ACC112 (cell line): ENCODE measurements around the gene SLIT3.
A peak's percentile ranks its signal among the peaks of the same experiment; 100 is the strongest.
"Not testable (repeated sequence)": the region's sequence is repeated elsewhere in the genome, so short reads cannot be mapped to it uniquely, and the experiment has no call there.

ENCODE experiments used
- H2AFZ ChIP-seq: fragments of 200-600 bp; sonication (generic); one replicate; pipeline ENCODE4 v1.6.0; 2017; ENCODE audit warnings: antibody characterized with exemption, low read length; ENCODE audit not compliant: unreplicated experiment
- H3K27ac ChIP-seq: fragments of 200-600 bp; sonication (generic); 2 replicates; pipeline ENCODE4 v1.5.1; 2014; ENCODE audit warnings: low read depth, mild to moderate bottlenecking, antibody characterized with exemption, low read length, moderate library complexity
- H3K27me3 ChIP-seq: fragments of 200-600 bp; sonication (generic); 2 replicates; pipeline ENCODE4 v1.6.1; 2014; ENCODE audit warnings: mild to moderate bottlenecking, antibody characterized with exemption, low read length, moderate library complexity, mixed read lengths; ENCODE audit not compliant: insufficient read depth
- H3K36me3 ChIP-seq: fragments of 200-600 bp; sonication (generic); 2 replicates; pipeline ENCODE4 v1.6.1; 2016; ENCODE audit warnings: mild to moderate bottlenecking, antibody characterized with exemption, low read length, moderate library complexity, mixed read lengths; ENCODE audit not compliant: insufficient read depth
- H3K4me1 ChIP-seq: fragments of 200-600 bp; sonication (generic); one replicate; pipeline ENCODE4 v1.6.1; 2016; ENCODE audit warnings: low read length, mixed read lengths; ENCODE audit not compliant: insufficient read depth, unreplicated experiment, control insufficient read depth
- H3K4me3 ChIP-seq: fragments of 200-600 bp; sonication (generic); 2 replicates; pipeline ENCODE4 v1.5.1; 2014; ENCODE audit warnings: mild to moderate bottlenecking, low read depth, low read length
- H3K79me2 ChIP-seq: fragments of 200-600 bp; sonication (generic); one replicate; pipeline ENCODE4 v1.6.0; 2016; ENCODE audit warnings: low read length; ENCODE audit not compliant: control insufficient read depth, unreplicated experiment, insufficient read depth

Gene SLIT3

DNA sequence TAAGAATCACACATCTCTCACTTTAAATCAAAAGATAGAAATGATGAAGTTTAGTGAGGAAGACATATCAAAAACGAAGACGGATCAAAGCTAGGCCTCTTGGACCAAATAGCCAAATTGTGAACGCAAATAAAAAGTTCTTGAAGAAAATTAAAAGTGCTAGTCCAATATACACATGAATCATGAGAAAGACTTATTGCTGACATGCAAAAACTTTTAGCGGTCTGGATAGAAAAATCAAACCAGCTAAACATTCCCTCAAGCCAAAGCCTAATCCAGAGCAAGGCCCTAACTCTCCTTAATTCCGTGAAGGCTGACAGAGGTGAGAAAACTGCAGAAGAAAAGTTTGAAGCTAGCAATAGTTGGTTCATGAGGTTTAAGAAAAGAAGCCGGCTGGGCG is 557.3 kb downstream of the SLIT3 start:
- H3K27ac ChIP-seq: no peak overlapping the region
- H3K36me3 ChIP-seq: no peaks in the 10 kb centered on the region
- H3K27me3 ChIP-seq: no peaks in the 10 kb centered on the region
- no peak overlapping the region for H3K4me3 ChIP-seq
- no peak overlapping the region for H2AFZ ChIP-seq
- H3K4me1 ChIP-seq: peaks cover 2% of the 10 kb centered on the region
- H3K79me2 ChIP-seq: no peaks in the 10 kb centered on the region

DNA sequence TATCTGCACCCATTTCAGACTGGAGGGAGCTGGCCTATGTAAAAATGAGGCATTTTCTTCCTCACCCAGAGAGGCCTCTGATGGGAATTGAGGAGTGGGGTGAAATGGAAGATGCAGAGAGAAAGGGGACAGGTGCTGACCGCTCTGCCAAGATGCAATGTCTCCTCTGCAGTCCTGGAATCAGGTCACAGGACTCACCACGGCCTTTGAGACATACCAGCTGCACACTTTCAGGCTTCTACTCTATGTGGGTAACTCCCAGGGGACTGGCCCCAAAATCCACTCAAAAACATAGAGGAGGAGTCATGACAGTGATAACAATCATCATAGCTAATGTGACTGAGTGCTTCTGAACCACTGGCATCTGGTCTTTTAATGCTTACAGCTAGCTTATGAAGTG is 558.6 kb downstream of the SLIT3 start:
- not testable (repeated sequence) for H3K4me3 ChIP-seq, H3K27ac ChIP-seq, H3K4me1 ChIP-seq, H2AFZ ChIP-seq, H3K79me2 ChIP-seq, H3K36me3 ChIP-seq, H3K27me3 ChIP-seq

DNA sequence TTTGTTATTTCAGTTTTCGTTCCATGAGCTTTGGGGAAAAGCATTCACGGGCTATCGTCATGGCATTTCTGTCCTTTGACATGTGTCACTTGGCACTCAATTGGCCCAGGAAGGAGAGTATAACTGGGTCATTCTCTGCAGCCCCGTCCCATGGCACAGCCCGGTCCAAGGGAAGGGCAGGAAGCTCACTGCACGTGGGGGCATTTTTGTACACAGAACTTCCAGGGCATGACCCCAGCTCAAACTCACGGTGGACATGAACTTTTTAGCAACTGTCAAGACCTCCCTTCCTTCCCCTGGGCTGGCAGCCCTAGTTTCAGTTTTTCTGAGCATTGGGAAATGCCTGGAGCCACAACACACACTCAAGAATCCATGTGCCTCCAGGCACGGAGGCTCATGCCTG is 560.1 kb downstream of the SLIT3 start:
- H2AFZ ChIP-seq: peak overlapping the region; percentile 38
- H3K27ac ChIP-seq: no peak overlapping the region
- H3K27me3 ChIP-seq: no peaks in the 10 kb centered on the region
- no peaks in the 10 kb centered on the region for H3K36me3 ChIP-seq
- peaks cover 2% of the 10 kb centered on the region for H3K4me1 ChIP-seq
- H3K4me3 ChIP-seq: peak overlapping the region; percentile 26; the same call in 1 of the 2 replicates
- H3K79me2 ChIP-seq: no peaks in the 10 kb centered on the region

DNA sequence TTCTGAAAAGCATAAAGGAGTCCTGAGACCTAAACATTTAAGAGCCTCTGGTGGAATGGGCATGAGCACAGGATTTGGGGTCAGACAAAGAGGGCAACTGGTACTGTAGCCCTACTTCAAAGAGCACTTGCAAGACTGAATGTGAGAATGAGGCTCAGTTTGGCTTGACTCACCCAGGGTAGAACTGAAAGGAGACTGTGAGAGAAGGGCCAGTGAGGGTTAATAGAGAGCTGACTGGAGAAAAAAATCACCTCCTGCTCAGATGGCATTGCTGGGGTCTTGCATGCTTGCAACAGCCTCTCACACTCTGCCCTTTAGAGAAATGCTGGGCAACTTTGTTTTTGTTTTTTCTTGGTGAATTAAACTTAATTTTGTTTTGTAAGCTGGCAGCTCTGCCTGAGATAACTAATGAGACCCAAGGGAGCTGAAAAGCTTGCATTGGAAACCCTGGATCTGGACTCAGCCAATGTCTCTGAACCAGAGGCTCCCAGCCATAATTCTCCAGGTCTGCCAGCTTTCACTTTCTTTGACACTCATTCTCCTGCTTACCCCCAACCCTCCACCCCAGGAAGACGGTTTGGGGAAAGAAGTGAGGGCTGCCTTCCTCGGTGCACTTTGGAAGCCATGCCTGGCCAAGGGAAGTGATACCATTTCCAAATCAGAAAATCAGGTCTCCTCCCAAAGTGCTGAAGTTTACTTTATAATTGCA is 560.7 kb downstream of the SLIT3 start:
- Histone ChIP-seq H2AFZ (no peak overlapping the region), H3K4me1 (peaks cover 2% of the 10 kb centered on the region), H3K27me3 (no peaks in the 10 kb centered on the region), H3K36me3 (no peaks in the 10 kb centered on the region), H3K27ac (no peak overlapping the region), H3K4me3 (0 out of 2 replicates have a peak overlapping the region, but pooled peaks have one; percentile 26), H3K79me2 (no peaks in the 10 kb centered on the region)

DNA sequence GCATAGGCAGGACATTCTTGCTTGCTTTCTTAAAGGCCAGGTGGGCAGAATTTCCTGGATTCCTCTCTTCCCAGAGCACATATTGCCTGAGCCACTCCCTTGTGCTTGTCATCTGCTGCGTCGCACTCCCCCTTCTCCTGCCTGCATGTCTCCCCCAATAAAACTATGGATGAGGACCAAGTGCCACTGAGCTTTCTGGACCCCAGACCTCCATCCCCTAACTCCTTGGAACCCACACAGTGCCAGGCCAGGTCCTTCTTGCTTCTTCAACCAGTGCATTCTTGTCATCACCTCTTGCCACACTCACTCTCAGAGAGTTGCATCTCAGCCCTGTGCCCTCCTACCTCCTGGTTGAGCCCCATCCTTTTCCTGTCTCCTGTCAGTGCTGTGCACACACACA is 563.9 kb downstream of the SLIT3 start:
- Histone ChIP-seq H3K36me3 (no peaks in the 10 kb centered on the region), H3K27ac (no peak overlapping the region), H3K4me1 (peaks cover 7% of the 10 kb centered on the region), H3K4me3 (no peak overlapping the region), H2AFZ (no peak overlapping the region), H3K79me2 (no peaks in the 10 kb centered on the region), H3K27me3 (no peaks in the 10 kb centered on the region)

DNA sequence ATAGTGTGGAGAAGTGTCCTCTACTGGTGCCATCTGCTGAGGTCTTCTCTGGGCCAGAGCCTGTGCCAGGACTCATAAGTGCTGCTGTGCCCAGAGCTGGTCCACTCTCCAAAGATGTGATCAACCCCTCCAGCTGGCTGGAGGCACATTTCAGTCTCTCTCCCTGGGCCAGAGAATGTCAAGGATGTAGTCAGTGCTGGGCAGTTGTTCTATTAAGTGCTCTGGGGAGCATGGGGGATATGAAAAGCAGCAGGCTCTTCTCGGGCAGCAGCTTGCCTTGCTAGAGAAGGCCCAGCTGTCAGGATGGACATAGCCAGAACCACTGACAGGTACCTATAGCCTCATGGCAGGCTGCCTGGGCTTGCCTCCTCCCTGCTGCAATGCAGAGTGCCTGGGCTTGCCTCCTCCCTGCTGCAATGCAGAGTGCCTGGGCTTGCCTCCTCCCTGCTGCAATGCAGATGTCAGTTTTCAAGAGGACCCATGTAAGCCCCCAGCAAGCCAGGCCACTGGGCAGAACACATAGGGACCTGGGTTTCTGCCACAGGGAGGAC is 564.6 kb downstream of the SLIT3 start:
- Histone ChIP-seq H3K79me2 (no peaks in the 10 kb centered on the region), H2AFZ (no peak overlapping the region), H3K4me3 (no peak overlapping the region), H3K4me1 (peaks cover 7% of the 10 kb centered on the region), H3K27me3 (no peaks in the 10 kb centered on the region), H3K27ac (no peak overlapping the region), H3K36me3 (no peaks in the 10 kb centered on the region)

DNA sequence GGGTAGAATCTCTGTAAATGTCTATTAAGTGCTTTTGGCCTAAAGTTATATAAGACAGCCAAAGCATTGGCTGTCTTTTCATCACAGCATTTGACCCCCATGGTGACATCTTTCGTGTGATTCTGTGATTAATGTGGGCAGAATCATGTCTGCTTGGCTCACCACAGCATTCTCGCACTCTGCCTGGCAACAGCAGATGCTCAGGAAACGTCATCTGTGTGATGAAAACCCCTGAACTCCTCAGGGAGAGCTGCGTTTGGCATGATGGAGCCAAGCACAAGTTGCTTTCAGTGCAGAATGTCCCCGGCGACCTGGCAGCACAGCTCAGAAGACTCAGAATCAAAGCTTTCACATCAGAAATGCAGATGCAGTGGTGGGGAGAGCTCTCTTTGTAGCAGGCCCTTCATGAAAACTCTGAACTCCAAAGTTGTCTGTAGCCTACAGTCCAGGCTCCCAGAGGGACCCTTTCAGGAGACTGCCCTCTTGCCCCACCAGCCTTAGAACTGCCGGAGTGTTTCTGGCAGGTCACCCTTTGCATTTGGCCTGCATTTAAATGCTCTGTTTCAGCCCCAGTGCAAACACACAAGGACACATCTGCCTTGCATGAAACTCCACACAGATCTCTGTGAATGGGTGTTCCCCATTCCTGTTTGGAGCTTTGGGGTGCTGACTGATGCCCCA is 566.2 kb downstream of the SLIT3 start:
- Histone ChIP-seq H2AFZ (peak overlapping the region; percentile 74), H3K79me2 (no peaks in the 10 kb centered on the region), H3K4me1 (peaks cover 4% of the 10 kb centered on the region), H3K4me3 (no peak overlapping the region), H3K27ac (no peak overlapping the region), H3K27me3 (no peaks in the 10 kb centered on the region), H3K36me3 (no peaks in the 10 kb centered on the region)

DNA sequence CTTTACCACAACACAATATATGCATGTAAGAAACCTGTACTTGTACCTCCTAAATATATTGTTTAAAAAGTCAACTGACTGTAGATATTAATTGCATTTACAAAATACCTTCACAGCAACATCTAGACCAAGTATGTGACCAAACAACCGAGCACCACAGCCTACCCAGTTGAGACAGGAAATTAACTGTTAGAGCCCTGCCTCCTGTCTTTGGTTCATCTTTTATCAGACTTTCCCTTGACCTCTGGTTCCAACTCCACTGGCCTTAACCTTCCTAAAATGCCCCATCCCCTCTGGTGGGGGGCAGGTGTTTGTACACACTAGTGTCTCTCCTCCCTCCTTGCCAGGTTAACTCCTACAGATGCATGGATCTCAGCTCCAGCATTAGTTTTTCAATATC is 566.8 kb downstream of the SLIT3 start:
- Histone ChIP-seq H3K36me3 (no peaks in the 10 kb centered on the region), H3K27ac (no peak overlapping the region), H3K27me3 (no peaks in the 10 kb centered on the region)

DNA sequence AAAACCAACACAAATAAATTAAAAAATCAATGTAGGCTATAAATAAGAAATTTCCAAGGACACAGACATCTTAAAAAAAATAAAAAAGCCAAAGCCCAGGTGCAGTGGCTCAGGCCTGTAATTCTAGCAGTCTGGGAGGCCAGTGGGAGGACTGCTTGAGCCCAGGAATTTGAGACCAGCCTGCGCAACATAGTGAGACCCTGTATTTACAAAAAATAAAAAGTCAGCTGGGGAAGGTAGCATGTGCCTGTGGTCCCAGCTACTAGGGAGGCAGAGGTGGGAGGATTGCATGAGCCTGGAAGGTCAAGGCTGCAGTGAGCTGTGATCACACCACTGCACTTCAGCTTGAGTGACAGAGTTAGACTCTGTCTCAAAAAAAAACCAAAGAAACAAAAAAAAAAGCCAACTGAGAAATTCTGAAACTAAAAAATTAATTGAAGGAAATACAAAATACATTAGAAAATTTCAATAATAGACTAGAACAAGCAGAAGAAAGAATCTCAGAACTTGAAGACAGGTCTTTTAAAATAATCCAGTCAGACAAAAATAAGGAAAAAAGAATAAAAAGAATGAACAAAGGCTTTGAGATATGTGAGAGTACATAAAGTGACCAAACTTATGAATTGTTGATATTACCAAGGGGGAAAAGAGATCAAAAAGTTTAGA is 572.3 kb downstream of the SLIT3 start:
- Histone ChIP-seq H3K4me1 (no peaks in the 10 kb centered on the region), H3K27me3 (no peaks in the 10 kb centered on the region), H3K36me3 (no peaks in the 10 kb centered on the region)

More for the DNA sequence above, 566.8 kb downstream of the SLIT3 start:
- Histone ChIP-seq H3K4me1 (peaks cover 4% of the 10 kb centered on the region), H2AFZ (no peak overlapping the region), H3K79me2 (no peaks in the 10 kb centered on the region), H3K4me3 (no peak overlapping the region)

DNA sequence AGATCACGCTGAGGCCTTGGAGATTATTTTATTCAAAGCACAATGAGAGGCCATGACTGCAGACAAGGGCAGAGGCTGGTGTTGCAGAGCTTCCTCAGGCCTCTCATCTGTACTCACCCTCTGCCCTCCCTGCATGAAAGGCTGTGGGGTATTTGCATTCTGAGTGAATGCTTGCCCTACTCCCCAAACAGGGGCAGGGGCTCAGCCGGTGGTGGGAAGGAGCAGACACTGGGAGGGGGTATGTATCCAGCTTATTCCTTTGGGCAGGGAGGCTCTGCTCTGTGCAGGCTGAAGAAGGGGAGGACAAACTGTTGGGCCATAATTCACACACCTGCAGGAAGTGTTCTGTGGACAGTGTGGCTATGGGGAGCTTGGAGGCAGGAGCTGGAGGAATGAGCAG is 573.4 kb downstream of the SLIT3 start:
- Histone ChIP-seq H2AFZ (no peak overlapping the region), H3K4me1 (no peaks in the 10 kb centered on the region), H3K27me3 (no peaks in the 10 kb centered on the region)

More for the DNA sequence above, 572.3 kb downstream of the SLIT3 start:
- Histone ChIP-seq H3K79me2 (no peaks in the 10 kb centered on the region), H2AFZ (no peak overlapping the region), H3K27ac (no peak overlapping the region), H3K4me3 (no peak overlapping the region)

More for the DNA sequence above, 573.4 kb downstream of the SLIT3 start:
- H3K36me3 ChIP-seq: no peaks in the 10 kb centered on the region
- no peak overlapping the region for H3K4me3 ChIP-seq
- H3K27ac ChIP-seq: no peak overlapping the region
- no peaks in the 10 kb centered on the region for H3K79me2 ChIP-seq
